WTC11 (cell line): ENCODE results near the gene POLD3. TPM values are rescaled to one million over a fixed set of nuclear protein-coding genes. Genes with fewer than 3 reads are reported as not detected.

Source experiments
- ATAC-seq: fragments of 200-7000 bp; cut with Tn5 transposase; 2 replicates; pipeline ENCODE4 v1.10.0; 2021; ENCODE audit warnings: mild to moderate bottlenecking, moderate library complexity
- CTCF ChIA-PET: fragments of 300-600 bp; sonication (Branson Sonifier 250); formaldehyde crosslinking; loops from one replicate; lab custom pipeline; 2021; ENCODE audit warnings: antibody characterized with exemption; lab: Charles Lee
- POLR2A ChIA-PET: fragments of 350-600 bp; sonication (Branson Sonifier 250); formaldehyde crosslinking; loops from one replicate; lab custom pipeline; 2021; ENCODE audit warnings: antibody characterized with exemption; lab: Charles Lee
- DNase-seq: peaks from one replicate; pipeline ENCODE4 v3.0.0; 2021; ENCODE audit warnings: low spot score
- H3K27ac Mint-ChIP-seq: 2 replicates; pipeline ENCODE4 v1.8.0; 2021; ENCODE audit warnings: mixed read lengths
- H3K27me3 Mint-ChIP-seq: 2 replicates; pipeline ENCODE4 v1.8.0; 2021; ENCODE audit warnings: low read depth, mild to moderate bottlenecking, moderate library complexity, mixed read lengths
- H3K36me3 Mint-ChIP-seq: 2 replicates; pipeline ENCODE4 v1.8.0; 2021; ENCODE audit warnings: mixed read lengths
- H3K4me1 Mint-ChIP-seq: 2 replicates; pipeline ENCODE4 v1.8.0; 2022; ENCODE audit warnings: mixed read lengths
- H3K4me3 Mint-ChIP-seq: 2 replicates; pipeline ENCODE4 v1.8.0; 2021; ENCODE audit warnings: mild to moderate bottlenecking, moderate library complexity, mixed read lengths
- H3K9me3 Mint-ChIP-seq: 2 replicates; pipeline ENCODE4 v1.8.0; 2021; ENCODE audit warnings: mixed read lengths
- CTCF ChIP-seq: fragments of 200-600 bp; IDR thresholded peaks from 2 replicates; pipeline ENCODE4 v1.8.0; 2022; ENCODE audit warnings: antibody characterized with exemption
- FOXK1 ChIP-seq: sonication (generic); formaldehyde crosslinking; IDR thresholded peaks from 2 replicates; pipeline ENCODE4 v1.8.0; 2022; ENCODE audit warnings: mild to moderate bottlenecking, moderate library complexity, missing genetic modification reagents
- FOXP4 ChIP-seq: sonication (generic); formaldehyde crosslinking; IDR thresholded peaks from 2 replicates; pipeline ENCODE4 v1.8.0; 2022; ENCODE audit warnings: mild to moderate bottlenecking, missing genetic modification reagents
- IRF1 ChIP-seq: sonication (generic); formaldehyde crosslinking; IDR thresholded peaks from 2 replicates; pipeline ENCODE4 v1.8.0; 2023; ENCODE audit warnings: missing genetic modification reagents
- IRF2 ChIP-seq: sonication (generic); formaldehyde crosslinking; IDR thresholded peaks from 2 replicates; pipeline ENCODE4 v1.8.0; 2022; ENCODE audit warnings: low read depth, missing genetic modification reagents, borderline replicate concordance
- JAZF1 ChIP-seq: fragments of 250-450 bp; sonication (Bioruptor Pico); IDR thresholded peaks from 2 replicates; pipeline ENCODE4 v1.9.0; 2021; ENCODE audit warnings: moderate library complexity, mild to moderate bottlenecking, inconsistent platforms
- JUN ChIP-seq: sonication (generic); formaldehyde crosslinking; IDR thresholded peaks from 2 replicates; pipeline ENCODE4 v1.8.0; 2023; ENCODE audit warnings: mild to moderate bottlenecking, missing genetic modification reagents
- MXD4 ChIP-seq: fragments of 250-450 bp; sonication (Bioruptor Pico); IDR thresholded peaks from 2 replicates; pipeline ENCODE4 v1.8.0; 2021; ENCODE audit warnings: mild to moderate bottlenecking, moderate library complexity, borderline replicate concordance
- NR2C2 ChIP-seq: sonication (generic); formaldehyde crosslinking; IDR thresholded peaks from 2 replicates; pipeline ENCODE4 v1.8.0; 2022; ENCODE audit warnings: mild to moderate bottlenecking, missing genetic modification reagents
- PREB ChIP-seq: sonication (generic); formaldehyde crosslinking; IDR thresholded peaks from 2 replicates; pipeline ENCODE4 v1.8.1; 2022; ENCODE audit warnings: mild to moderate bottlenecking, missing genetic modification reagents, moderate library complexity, borderline replicate concordance
- SMAD3 ChIP-seq: sonication (generic); formaldehyde crosslinking; IDR thresholded peaks from 2 replicates; pipeline ENCODE4 v1.8.0; 2022; ENCODE audit warnings: missing genetic modification reagents, mild to moderate bottlenecking, borderline replicate concordance
- SMAD4 ChIP-seq: sonication (generic); formaldehyde crosslinking; IDR thresholded peaks from 2 replicates; pipeline ENCODE4 v1.8.0; 2022; ENCODE audit warnings: mild to moderate bottlenecking, missing genetic modification reagents
- TEAD1 ChIP-seq: sonication (generic); formaldehyde crosslinking; IDR thresholded peaks from 2 replicates; pipeline ENCODE4 v1.8.0; 2022; ENCODE audit warnings: mild to moderate bottlenecking, missing genetic modification reagents
- ZBTB21 ChIP-seq: sonication (generic); formaldehyde crosslinking; IDR thresholded peaks from 2 replicates; pipeline ENCODE4 v1.8.1; 2023; ENCODE audit warnings: mild to moderate bottlenecking, missing genetic modification reagents, borderline replicate concordance
- ZNF138 ChIP-seq: sonication (generic); formaldehyde crosslinking; conservative IDR thresholded peaks from 2 replicates; pipeline ENCODE4 v1.8.1; 2022; ENCODE audit warnings: mild to moderate bottlenecking, moderate library complexity, missing genetic modification reagents
- ZNF317 ChIP-seq: sonication (generic); formaldehyde crosslinking; IDR thresholded peaks from 2 replicates; pipeline ENCODE4 v1.8.1; 2023; ENCODE audit warnings: low read depth, mild to moderate bottlenecking, moderate library complexity, missing genetic modification reagents, borderline replicate concordance
- ZNF425 ChIP-seq: fragments of 250-450 bp; sonication (Bioruptor Pico); conservative IDR thresholded peaks from 2 replicates; pipeline ENCODE4 v1.9.0; 2021; ENCODE audit warnings: mild to moderate bottlenecking
- total RNA-seq: library from RNA; stranded (reverse); gene quantifications from 3 replicates; pipeline ENCODE4 v1.2.3, GENCODE V29; 2021
- TF ChIP-seq, protein P1 (sequence below): sonication (generic); formaldehyde crosslinking; IDR thresholded peaks from 2 replicates; pipeline ENCODE4 v1.8.1; 2023; ENCODE audit warnings: mild to moderate bottlenecking, missing genetic modification reagents, moderate library complexity

POLD3 gene
- total RNA-seq, 1 experiment from 2014 or later, result 24.1 TPM

DNA sequence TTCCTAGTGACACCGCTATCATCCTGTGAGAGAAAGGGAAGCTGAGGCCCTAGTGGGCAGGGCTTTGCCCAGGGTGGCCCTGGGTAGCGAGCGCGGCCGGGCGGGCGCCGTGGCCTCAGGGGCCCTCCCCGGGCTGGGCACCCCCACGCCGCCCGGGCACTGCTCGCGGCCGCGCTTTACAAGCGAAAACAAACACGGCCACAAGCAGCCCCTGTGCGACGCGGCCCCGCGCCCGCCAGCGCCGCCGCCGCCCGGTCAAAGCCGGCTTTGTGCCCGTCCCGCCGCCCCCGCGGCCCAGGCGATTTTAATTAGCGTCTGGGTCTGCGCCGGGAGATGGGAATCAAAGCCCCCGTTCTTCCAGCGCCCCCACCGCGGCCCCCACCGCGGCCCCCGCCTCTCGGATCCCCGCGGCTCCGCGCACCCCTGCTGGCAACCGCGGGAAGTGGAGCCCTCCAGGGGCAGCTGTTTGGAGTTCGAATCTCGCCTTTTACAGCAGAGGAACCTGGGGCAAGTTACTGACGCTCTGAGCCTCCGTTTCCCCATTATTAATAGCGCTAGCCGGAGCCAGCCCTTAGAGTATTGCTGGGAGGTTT, 91.0 kb downstream of the POLD3 start:
- Mint-ChIP-seq H3K27ac (no peak overlapping the region), H3K27me3 (peaks cover 21% of the 10 kb centered on the region), H3K4me1 (peaks cover 7% of the 10 kb centered on the region), H3K36me3 (no peaks in the 10 kb centered on the region), H3K4me3 (peak overlapping the region; percentile 66), H3K9me3 (peaks cover 4% of the 10 kb centered on the region; the same call in 1 of the 2 replicates)
- TF ChIP-seq FOXP4 (CRISPR knock-in tag) (peak; percentile 28; the same call in 1 of the 2 replicates), SMAD3 (no peak), NR2C2 (CRISPR knock-in tag) (no peak)
- TF ChIP-seq, protein P1, sequence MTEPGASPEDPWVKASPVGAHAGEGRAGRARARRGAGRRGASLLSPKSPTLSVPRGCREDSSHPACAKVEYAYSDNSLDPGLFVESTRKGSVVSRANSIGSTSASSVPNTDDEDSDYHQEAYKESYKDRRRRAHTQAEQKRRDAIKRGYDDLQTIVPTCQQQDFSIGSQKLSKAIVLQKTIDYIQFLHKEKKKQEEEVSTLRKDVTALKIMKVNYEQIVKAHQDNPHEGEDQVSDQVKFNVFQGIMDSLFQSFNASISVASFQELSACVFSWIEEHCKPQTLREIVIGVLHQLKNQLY (CRISPR knock-in tag), result no peak
- DNase-seq (peak; percentile 68), ATAC-seq (peak; percentile 68)
- POLR2A ChIA-PET, result no interaction called here
- CTCF ChIA-PET, result interaction anchor here (0.7 to 14.0 kb wide), 14 partner anchors 10 to 91 kb away, joined by 3 to 134 read pairs (median 4); partner anchors contain the start of genes CHRDL2 and POLD3

DNA sequence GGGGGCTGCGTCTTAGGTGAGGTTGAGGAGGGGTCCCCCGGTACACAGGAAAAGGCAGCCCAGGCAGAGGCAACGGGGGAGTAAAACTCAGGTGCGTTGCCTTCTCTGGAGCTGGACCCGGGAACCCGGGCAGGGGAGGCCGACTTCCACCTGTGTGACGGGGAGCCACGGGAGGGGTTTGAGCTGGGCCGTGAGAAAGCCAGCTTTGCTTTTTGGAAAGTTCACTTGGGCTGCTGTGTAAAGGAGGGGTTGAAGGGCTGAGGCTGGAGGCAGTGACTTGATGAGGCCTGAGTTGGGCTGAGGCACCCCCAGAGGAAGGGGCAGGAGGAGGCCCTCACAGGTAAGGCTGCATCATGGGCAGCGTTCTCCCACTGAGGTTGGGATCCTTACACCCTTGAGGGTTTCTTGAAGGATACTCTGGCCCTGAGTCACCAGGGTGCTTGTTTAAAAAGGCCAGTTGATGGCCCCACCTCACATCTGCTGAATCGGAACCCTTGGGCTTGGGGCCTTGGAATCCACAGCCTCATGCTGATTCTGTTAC, 91.6 kb downstream of the POLD3 start:
- DNase-seq (no peak), ATAC-seq (peak; percentile 13; the same call in 1 of the 2 replicates)
- Mint-ChIP-seq H3K27ac (no peak overlapping the region), H3K27me3 (peaks cover 21% of the 10 kb centered on the region), H3K4me3 (peak overlapping the region; percentile 50), H3K4me1 (peaks cover 7% of the 10 kb centered on the region), H3K9me3 (peaks cover 4% of the 10 kb centered on the region; the same call in 1 of the 2 replicates), H3K36me3 (no peaks in the 10 kb centered on the region)
- ChIA-PET CTCF (interaction anchor here (0.7 to 14.0 kb wide), 13 partner anchors 9 to 91 kb away, joined by 3 to 134 read pairs (median 4); partner anchors contain the start of genes CHRDL2 and POLD3), POLR2A (no interaction called here)
- TF ChIP-seq ZNF425 (CRISPR knock-in tag) (no peak), SMAD4 (CRISPR knock-in tag) (no peak), MXD4 (CRISPR knock-in tag) (no peak), ZBTB21 (CRISPR knock-in tag) (no peak), IRF1 (CRISPR knock-in tag) (no peak)

GRCh38 chr11:74684661-74685060, 92.3 kb downstream of the POLD3 start:
- CTCF ChIA-PET, result interaction anchor here (1.3 to 14.0 kb wide), 3 partner anchors 12 to 41 kb away, joined by 3 to 134 read pairs (median 11); no protein-coding TSS in a partner anchor
- no peaks in the 10 kb centered on the region for H3K36me3 Mint-ChIP-seq
- H3K9me3 Mint-ChIP-seq, result peaks cover 4% of the 10 kb centered on the region; the same call in 1 of the 2 replicates
- POLR2A ChIA-PET, result no interaction called here
- ATAC-seq, result no peak
- TF ChIP-seq CTCF (no peak), PREB (no peak), FOXP4 (CRISPR knock-in tag) (no peak), FOXK1 (CRISPR knock-in tag) (no peak), JUN (no peak), TEAD1 (CRISPR knock-in tag) (no peak), IRF2 (no peak), ZNF138 (CRISPR knock-in tag) (no peak), ZNF317 (CRISPR knock-in tag) (no peak), JAZF1 (CRISPR knock-in tag) (no peak)
- TF ChIP-seq, protein P1 (CRISPR knock-in tag), result no peak
- H3K4me1 Mint-ChIP-seq, result peaks cover 7% of the 10 kb centered on the region
- DNase-seq, result no peak
- no peak overlapping the region for H3K27ac Mint-ChIP-seq
- H3K4me3 Mint-ChIP-seq, result no peak overlapping the region
- H3K27me3 Mint-ChIP-seq, result peaks cover 21% of the 10 kb centered on the region
